Measurements from ENCODE around the gene SPG7.

SPG7 gene

GRCh38 chr16:89490439-89491237 lies 17.6 kb upstream of the SPG7 start, which contains the start of gene ANKRD11:
Gene ANKRD11, minus strand, starts transcription at chr16:89490561. Its CDS starts 173,542 bp downstream, at chr16:89317019.
- H3K4me1 ChIP-seq (ENCODE audit: control insufficient read depth, insufficient read depth, low read length) = peaks cover 24% of the 10 kb centered on the region
- peak within 1 kb of the TSS; percentile 67 for H3K9ac ChIP-seq (ENCODE audit: low read length)
- no peaks in the 10 kb centered on the region for H3K27me3 ChIP-seq (ENCODE audit: control insufficient read depth, insufficient read depth, low read length)
- H3K27ac ChIP-seq (ENCODE audit: low read depth, low read length) = peak within 1 kb of the TSS; percentile 88
- no peaks in the 10 kb centered on the region for H3K36me3 ChIP-seq (ENCODE audit: control insufficient read depth, insufficient read depth, low read length)
- peak within 1 kb of the TSS; percentile 92 for H3K4me3 ChIP-seq (ENCODE audit: low read length)

- peaks cover 22% of the 10 kb centered on the region for H3K4me1 ChIP-seq (ENCODE audit: control insufficient read depth, insufficient read depth, low read length)
- H3K9ac ChIP-seq (ENCODE audit: low read length) = peak overlapping the region; percentile 67
- H3K36me3 ChIP-seq (ENCODE audit: control insufficient read depth, insufficient read depth, low read length) = no peaks in the 10 kb centered on the region
- peak overlapping the region; percentile 88 for H3K27ac ChIP-seq (ENCODE audit: low read depth, low read length)
- H3K27me3 ChIP-seq (ENCODE audit: control insufficient read depth, insufficient read depth, low read length) = no peaks in the 10 kb centered on the region
- H3K4me3 ChIP-seq (ENCODE audit: low read length) = peak overlapping the region; percentile 92
Measured at GRCh38 chr16:89491238-89491869, 16.8 kb upstream of the SPG7 start.

DNA sequence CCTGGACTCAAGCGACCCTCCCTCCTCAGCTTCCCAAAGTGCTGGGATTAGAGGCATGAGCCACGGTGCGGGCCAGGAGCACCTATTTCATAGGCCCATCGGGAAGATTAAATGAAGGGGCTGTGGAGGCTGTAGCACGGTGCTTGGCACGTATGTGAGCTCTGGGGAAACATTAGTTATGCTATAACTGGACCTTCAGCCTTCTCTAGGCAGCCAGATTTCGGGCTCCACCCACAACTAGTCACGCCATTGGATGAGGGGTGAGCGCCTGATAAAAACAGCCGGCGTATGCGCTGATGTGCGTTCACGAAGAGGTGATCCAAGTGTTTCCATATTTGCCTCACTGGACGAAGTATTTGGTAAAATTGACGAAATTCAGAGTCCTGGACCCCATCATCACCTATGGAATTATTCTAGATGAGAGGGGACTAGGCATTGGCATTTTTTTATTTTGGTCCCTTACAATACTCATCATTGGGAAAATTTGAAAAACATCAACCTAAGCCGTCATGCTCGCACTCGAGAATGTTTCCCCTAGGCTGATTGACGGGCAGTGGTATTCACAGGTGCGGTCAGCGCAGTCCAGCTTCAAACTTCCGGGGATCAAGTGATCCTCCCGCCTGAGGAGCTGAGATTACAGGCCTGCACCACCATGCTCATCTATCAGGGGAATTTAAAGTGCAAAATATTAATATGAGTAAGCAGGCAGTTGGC lies 16.1 kb upstream of the SPG7 start:
- no peaks in the 10 kb centered on the region for H3K36me3 ChIP-seq (ENCODE audit: control insufficient read depth, insufficient read depth, low read length)
- no peak overlapping the region for H3K9ac ChIP-seq (ENCODE audit: low read length)
- no peak overlapping the region for H3K27ac ChIP-seq (ENCODE audit: low read depth, low read length)
- H3K4me1 ChIP-seq (ENCODE audit: control insufficient read depth, insufficient read depth, low read length) = peaks cover 22% of the 10 kb centered on the region
- H3K27me3 ChIP-seq (ENCODE audit: control insufficient read depth, insufficient read depth, low read length) = no peaks in the 10 kb centered on the region
- H3K4me3 ChIP-seq (ENCODE audit: low read length) = peak overlapping the region; percentile 92

DNA sequence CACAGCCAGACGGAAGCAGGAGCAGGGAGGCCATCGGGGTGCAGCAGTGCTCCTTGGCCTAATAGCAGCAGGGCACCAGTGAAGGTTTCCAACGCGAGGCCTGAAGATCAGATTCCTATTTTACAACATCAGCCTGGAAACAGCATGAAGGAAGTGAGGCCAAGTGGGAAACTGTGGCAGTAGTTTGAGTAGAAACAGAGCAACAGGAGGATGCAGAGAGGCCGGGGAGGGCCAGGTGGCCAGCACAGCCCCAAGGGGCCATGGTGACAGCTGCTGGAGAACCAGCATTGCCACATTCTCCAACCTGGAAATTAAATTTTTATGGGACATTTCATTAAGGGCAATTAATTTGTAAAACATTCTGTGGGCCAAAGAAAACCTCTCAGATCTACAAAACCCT lies 14.4 kb upstream of the SPG7 start:
- Histone ChIP-seq H3K9ac (ENCODE audit: low read length) (no peak overlapping the region), H3K27ac (ENCODE audit: low read depth, low read length) (no peak overlapping the region), H3K36me3 (ENCODE audit: control insufficient read depth, insufficient read depth, low read length) (no peaks in the 10 kb centered on the region), H3K27me3 (ENCODE audit: control insufficient read depth, insufficient read depth, low read length) (no peaks in the 10 kb centered on the region), H3K4me1 (ENCODE audit: control insufficient read depth, insufficient read depth, low read length) (peaks cover 13% of the 10 kb centered on the region), H3K4me3 (ENCODE audit: low read length) (no peak overlapping the region)

DNA sequence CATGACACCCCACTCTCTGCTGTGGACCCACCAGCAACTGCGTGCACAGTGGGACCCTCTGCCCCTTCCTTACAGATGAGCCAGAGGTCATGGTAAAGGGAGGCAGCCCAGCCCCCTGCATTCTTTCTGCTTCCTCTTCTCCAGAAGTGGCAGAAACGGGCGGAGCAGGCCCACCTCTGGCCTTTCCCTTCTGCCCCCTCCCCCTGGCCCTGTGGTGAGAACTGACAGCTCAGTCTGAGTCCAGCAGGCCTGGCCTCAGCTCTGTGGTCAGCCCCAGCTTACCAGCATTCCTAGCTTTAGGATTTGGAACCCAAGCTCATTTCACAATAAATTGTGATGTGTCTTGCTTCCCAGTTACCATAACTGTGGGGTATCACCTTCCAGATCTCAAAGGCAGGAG lies 13.1 kb upstream of the SPG7 start:
- Histone ChIP-seq H3K27me3 (ENCODE audit: control insufficient read depth, insufficient read depth, low read length) (no peaks in the 10 kb centered on the region), H3K36me3 (ENCODE audit: control insufficient read depth, insufficient read depth, low read length) (no peaks in the 10 kb centered on the region), H3K4me3 (ENCODE audit: low read length) (no peak overlapping the region), H3K27ac (ENCODE audit: low read depth, low read length) (no peak overlapping the region), H3K4me1 (ENCODE audit: control insufficient read depth, insufficient read depth, low read length) (peaks cover 11% of the 10 kb centered on the region), H3K9ac (ENCODE audit: low read length) (no peak overlapping the region)

DNA sequence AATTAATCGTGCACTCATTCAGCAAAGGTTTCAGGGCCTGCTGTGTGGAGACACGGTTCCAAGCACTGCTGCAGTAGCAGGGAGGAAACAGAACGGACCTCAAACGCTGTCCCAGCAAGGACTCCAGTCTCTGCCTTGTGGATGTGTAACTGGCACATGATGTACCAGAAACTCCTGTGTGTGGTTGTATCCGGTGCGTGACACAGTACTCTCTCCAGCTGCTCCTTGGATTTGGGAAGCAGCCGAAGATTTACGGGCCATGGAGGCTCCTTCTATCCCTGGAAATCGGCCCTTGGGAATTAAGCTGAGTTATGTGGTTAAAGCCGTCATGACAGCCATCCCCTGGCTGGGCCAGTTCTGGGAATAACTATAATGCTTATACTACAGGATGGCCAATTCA lies 9.4 kb upstream of the SPG7 start:
- H3K4me1 ChIP-seq (ENCODE audit: control insufficient read depth, insufficient read depth, low read length) = no peaks in the 10 kb centered on the region
- H3K27ac ChIP-seq (ENCODE audit: low read depth, low read length) = no peak overlapping the region
- H3K27me3 ChIP-seq (ENCODE audit: control insufficient read depth, insufficient read depth, low read length) = no peaks in the 10 kb centered on the region

GRCh38 chr16:89499767-89500166 lies 8.4 kb upstream of the SPG7 start:
- Histone ChIP-seq H3K4me1 (ENCODE audit: control insufficient read depth, insufficient read depth, low read length) (no peaks in the 10 kb centered on the region), H3K4me3 (ENCODE audit: low read length) (no peak overlapping the region), H3K36me3 (ENCODE audit: control insufficient read depth, insufficient read depth, low read length) (no peaks in the 10 kb centered on the region), H3K9ac (ENCODE audit: low read length) (no peak overlapping the region), H3K27ac (ENCODE audit: low read depth, low read length) (no peak overlapping the region), H3K27me3 (ENCODE audit: control insufficient read depth, insufficient read depth, low read length) (no peaks in the 10 kb centered on the region)

More for the DNA sequence above, 9.4 kb upstream of the SPG7 start:
- Histone ChIP-seq H3K4me3 (ENCODE audit: low read length) (no peak overlapping the region), H3K9ac (ENCODE audit: low read length) (no peak overlapping the region), H3K36me3 (ENCODE audit: control insufficient read depth, insufficient read depth, low read length) (no peaks in the 10 kb centered on the region)

DNA sequence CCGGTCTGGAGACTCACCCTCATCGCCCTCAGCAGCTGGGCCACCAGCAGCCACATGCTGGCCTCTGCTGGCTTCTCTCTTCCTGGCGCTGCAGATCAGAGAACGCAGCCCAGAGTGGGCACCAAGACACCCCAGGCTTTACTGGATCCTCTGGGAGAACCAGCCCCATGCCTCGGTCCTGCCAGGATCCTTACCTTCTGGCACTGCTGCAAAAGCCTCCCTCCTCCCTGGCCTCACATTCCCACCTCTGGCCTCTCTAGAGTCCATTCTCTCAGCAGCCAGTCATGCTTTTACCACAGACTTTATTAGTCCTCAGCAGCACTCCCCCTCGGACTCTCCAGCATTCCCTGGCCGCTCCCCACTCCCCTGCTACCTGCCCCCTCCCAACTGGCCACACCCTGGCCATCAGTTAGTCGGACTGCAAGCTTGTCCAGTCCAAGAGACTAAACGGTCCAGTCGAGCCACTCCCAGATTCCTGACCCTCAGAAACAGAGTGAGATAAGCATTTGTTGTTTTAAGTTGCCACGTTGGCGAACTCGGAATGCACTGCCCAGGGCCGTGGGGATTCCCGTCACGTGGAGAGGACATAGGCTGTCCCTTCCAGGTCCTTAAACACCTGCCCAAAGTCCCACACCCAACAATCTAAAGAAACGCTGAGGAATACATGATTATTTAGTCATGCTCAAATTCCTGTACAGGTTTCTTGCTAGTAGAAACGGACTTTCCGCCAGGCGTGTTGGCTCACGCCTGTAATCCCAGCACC lies 5.9 kb upstream of the SPG7 start:
- H3K36me3 ChIP-seq (ENCODE audit: control insufficient read depth, insufficient read depth, low read length) = no peaks in the 10 kb centered on the region
- no peaks in the 10 kb centered on the region for H3K27me3 ChIP-seq (ENCODE audit: control insufficient read depth, insufficient read depth, low read length)
- peaks cover 7% of the 10 kb centered on the region for H3K4me1 ChIP-seq (ENCODE audit: control insufficient read depth, insufficient read depth, low read length)
- no peak overlapping the region for H3K4me3 ChIP-seq (ENCODE audit: low read length)
- no peak overlapping the region for H3K9ac ChIP-seq (ENCODE audit: low read length)
- no peak overlapping the region for H3K27ac ChIP-seq (ENCODE audit: low read depth, low read length)

DNA sequence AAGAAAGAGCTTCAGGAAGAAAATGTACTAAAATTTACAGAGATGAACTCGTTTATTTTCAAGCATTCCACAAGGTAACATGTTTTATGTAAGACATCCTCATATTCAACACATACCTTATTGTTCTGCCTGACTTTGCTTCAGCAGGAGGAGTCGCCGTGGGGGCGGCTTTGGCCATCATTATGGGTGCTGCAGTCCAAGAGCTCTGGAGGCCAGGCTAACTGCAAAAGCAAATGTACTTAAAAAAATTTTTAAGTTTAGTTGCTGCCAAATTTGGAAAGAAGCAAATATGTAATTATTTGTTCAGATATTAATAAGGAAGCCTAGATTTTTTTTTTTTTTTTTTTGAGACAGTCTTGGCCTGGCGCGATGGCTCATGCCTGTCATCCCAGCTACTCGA lies 4.1 kb upstream of the SPG7 start:
- H3K27me3 ChIP-seq (ENCODE audit: control insufficient read depth, insufficient read depth, low read length) = no peaks in the 10 kb centered on the region

GRCh38 chr16:89505204-89506112 lies 2.7 kb upstream of the SPG7 start:
- Histone ChIP-seq H3K9ac (ENCODE audit: low read length) (no peak overlapping the region), H3K27ac (ENCODE audit: low read depth, low read length) (peak overlapping the region; percentile 8), H3K27me3 (ENCODE audit: control insufficient read depth, insufficient read depth, low read length) (no peaks in the 10 kb centered on the region), H3K4me3 (ENCODE audit: low read length) (peak overlapping the region; percentile 6), H3K36me3 (ENCODE audit: control insufficient read depth, insufficient read depth, low read length) (no peaks in the 10 kb centered on the region), H3K4me1 (ENCODE audit: control insufficient read depth, insufficient read depth, low read length) (peaks cover 9% of the 10 kb centered on the region)

More for the DNA sequence above, 4.1 kb upstream of the SPG7 start:
- H3K9ac ChIP-seq (ENCODE audit: low read length) = no peak overlapping the region
- H3K4me3 ChIP-seq (ENCODE audit: low read length) = no peak overlapping the region
- peaks cover 9% of the 10 kb centered on the region for H3K4me1 ChIP-seq (ENCODE audit: control insufficient read depth, insufficient read depth, low read length)
- no peak overlapping the region for H3K27ac ChIP-seq (ENCODE audit: low read depth, low read length)
- H3K36me3 ChIP-seq (ENCODE audit: control insufficient read depth, insufficient read depth, low read length) = no peaks in the 10 kb centered on the region

- no peak overlapping the region for H3K9ac ChIP-seq (ENCODE audit: low read length)
- H3K27ac ChIP-seq (ENCODE audit: low read depth, low read length) = peak overlapping the region; percentile 1
Measured at GRCh38 chr16:89506113-89506504, 2.1 kb upstream of the SPG7 start.

More at GRCh38 chr16:89506113-89506504, 2.1 kb upstream of the SPG7 start:
- Histone ChIP-seq H3K36me3 (ENCODE audit: control insufficient read depth, insufficient read depth, low read length) (peaks cover under 1% of the 10 kb centered on the region), H3K4me1 (ENCODE audit: control insufficient read depth, insufficient read depth, low read length) (peaks cover 9% of the 10 kb centered on the region), H3K4me3 (ENCODE audit: low read length) (peak overlapping the region; percentile 6), H3K27me3 (ENCODE audit: control insufficient read depth, insufficient read depth, low read length) (no peaks in the 10 kb centered on the region)
